ENCODE data around the gene TGIF1.

TGIF1 gene

GRCh38 chr18:3508576-3509549, 58.9 kb downstream of the TGIF1 start:
- Histone ChIP-seq H3K9me3 (ENCODE audit: insufficient read depth, low read length) (no peaks in the 10 kb centered on the region), H3K27me3 (ENCODE audit: insufficient read depth, insufficient read length) (no peaks in the 10 kb centered on the region), H3K9ac (ENCODE audit: insufficient read length, low read depth) (peak overlapping the region; percentile 52), H3K4me1 (ENCODE audit: insufficient read depth, insufficient read length) (no peaks in the 10 kb centered on the region), H3K4me3 (ENCODE audit: insufficient read length, low read depth) (no peak overlapping the region), H3K36me3 (ENCODE audit: insufficient read depth, insufficient read length, low read length) (no peaks in the 10 kb centered on the region)
- no peak for DNase-seq (ENCODE audit: low read depth, low spot score)
- TF ChIP-seq SUZ12 (IDR thresholded peaks at IDR 0.05; ENCODE audit: extremely low read depth, insufficient read depth, insufficient read length) (no peak), ZNF274 (IDR thresholded peaks at IDR 0.05; ENCODE audit: low read depth, low read length) (no peak), YY1 (IDR thresholded peaks at IDR 0.05; ENCODE audit: insufficient read depth, insufficient read length) (no peak)

All from NT2/D1 (cell line).